Stimulated activated CD4-positive, alpha-beta T cell treated with anti-CD3 and anti-CD28 coated beads, Interleukin-15, amount 100 ng/mL, for 1 hour (primary cell): ENCODE measurements around the gene PRAMEF1.
"Not testable (repeated sequence)": the region's sequence is repeated elsewhere in the genome, so short reads cannot be mapped to it uniquely, and the experiment has no call there.

ENCODE experiments used
- DNase-seq, 2 donors: peaks; one replicate each; pipeline ENCODE4 v3.0.0-alpha.2; 2020; ENCODE audit warnings: low read depth in 1 of 2, low spot score in 1 of 2

Gene PRAMEF1

GRCh38 chr1:12774801-12775345 lies 16.3 kb upstream of the PRAMEF1 start:
- no peak for DNase-seq

GRCh38 chr1:12775443-12775842 lies 15.8 kb upstream of the PRAMEF1 start:
- no peak for DNase-seq

- no peak for DNase-seq
Measured at GRCh38 chr1:12776801-12777557, 14.2 kb upstream of the PRAMEF1 start.

GRCh38 chr1:12778061-12778460 lies 13.1 kb upstream of the PRAMEF1 start:
- no peak for DNase-seq

- no peak for DNase-seq
Measured at GRCh38 chr1:12778907-12779306, 12.3 kb upstream of the PRAMEF1 start.

GRCh38 chr1:12781488-12781887 lies 9.7 kb upstream of the PRAMEF1 start:
- DNase-seq, result not testable (repeated sequence)

GRCh38 chr1:12783783-12784182 lies 7.4 kb upstream of the PRAMEF1 start:
- not testable (repeated sequence) for DNase-seq

GRCh38 chr1:12784729-12785128 lies 6.5 kb upstream of the PRAMEF1 start:
- DNase-seq, result not testable (repeated sequence)

GRCh38 chr1:12798911-12799310 lies 7.7 kb downstream of the PRAMEF1 start:
- DNase-seq, result no peak

GRCh38 chr1:12799730-12800129 lies 8.5 kb downstream of the PRAMEF1 start:
- no peak for DNase-seq

- no peak for DNase-seq
Measured at GRCh38 chr1:12809933-12810332, 18.7 kb downstream of the PRAMEF1 start.

GRCh38 chr1:12810691-12811408 lies 19.7 kb downstream of the PRAMEF1 start:
- DNase-seq, result no peak

GRCh38 chr1:12811409-12811784 lies 20.2 kb downstream of the PRAMEF1 start:
- DNase-seq, result no peak

- DNase-seq, result not testable (repeated sequence)
Measured at GRCh38 chr1:12819061-12819460, 27.9 kb downstream of the PRAMEF1 start.

GRCh38 chr1:12831310-12831709 lies 40.1 kb downstream of the PRAMEF1 start, which contains the start of gene PRAMEF11:
PRAMEF11 (minus strand) TSS chr1:12831410; CDS start chr1:12828789, 2,621 bp downstream.
- not testable (repeated sequence) for DNase-seq

- not testable (repeated sequence) for DNase-seq
Measured at GRCh38 chr1:12833251-12833650, 42.1 kb downstream of the PRAMEF1 start.
